CD14-positive monocyte (primary cell): ENCODE measurements around the gene CDKAL1. TPM values are rescaled to one million over a fixed set of nuclear protein-coding genes. Genes with fewer than 3 reads are reported as not detected.

Experiments
- DNase-seq, 3 donors: peaks; one replicate each; pipeline ENCODE4 v3.0.0-alpha.2; 2011 to 2022
- H2AFZ ChIP-seq: 2 replicates; pipeline ENCODE4 v1.6.0; 2012; ENCODE audit warnings: mild to moderate bottlenecking, low read depth, low read length, inconsistent platforms; ENCODE audit not compliant: insufficient read depth, poor library complexity, severe bottlenecking
- H3K27ac ChIP-seq, 2 donors: 1 replicate in 1 of 2; 2 replicates in 1 of 2; pipeline ENCODE4 v1.5.1; 2012 to 2013; ENCODE audit warnings: low read length in 2 of 2, control low read depth in 1 of 2, inconsistent platforms in 1 of 2, low read depth in 1 of 2, mild to moderate bottlenecking in 1 of 2
- H3K27me3 ChIP-seq, 2 donors: one replicate each; pipeline versions ENCODE4 v1.6.0 to v1.6.1; 2011 to 2013; ENCODE audit warnings: low read length in 2 of 2; ENCODE audit not compliant: control insufficient read depth in 2 of 2, insufficient read depth in 2 of 2
- H3K36me3 ChIP-seq, 2 donors: replicated peaks in 1 of 2; 1 replicate in 1 of 2; 2 replicates in 1 of 2; pipeline versions ENCODE4 v1.5.1 to v1.6.1; 2012 to 2013; ENCODE audit warnings: low read length in 2 of 2, control low read depth in 1 of 2, inconsistent platforms in 1 of 2, mild to moderate bottlenecking in 1 of 2; ENCODE audit not compliant: insufficient read depth in 2 of 2, control insufficient read depth in 1 of 2
- H3K4me1 ChIP-seq, 2 donors: 1 replicate in 1 of 2; 2 replicates in 1 of 2; pipeline versions ENCODE4 v1.5.1 to v1.6.1; 2012 to 2013; ENCODE audit warnings: low read length in 2 of 2, control low read depth in 1 of 2, inconsistent platforms in 1 of 2, mild to moderate bottlenecking in 1 of 2, moderate library complexity in 1 of 2; ENCODE audit not compliant: insufficient read depth in 2 of 2, control insufficient read depth in 1 of 2
- H3K4me2 ChIP-seq: replicated peaks from 2 replicates; pipeline ENCODE3; 2012; ENCODE audit warnings: low read length, moderate library complexity, mild to moderate bottlenecking; ENCODE audit not compliant: poor library complexity, severe bottlenecking; ENCODE audit errors: extremely low read depth
- H3K4me3 ChIP-seq, 3 experiments: fragments of 200-600 bp in 1 of 3; sonication (generic) in 1 of 3; replicated peaks in 1 of 3; 1 replicate in 2 of 3; 2 replicates in 1 of 3; pipeline ENCODE4 v1.5.1; 2011 to 2013; ENCODE audit warnings: low read length in 3 of 3, mild to moderate bottlenecking in 3 of 3, control low read depth in 2 of 3, low read depth in 2 of 3, inconsistent platforms in 1 of 3, moderate library complexity in 1 of 3
- H3K79me2 ChIP-seq: 2 replicates; pipeline ENCODE4 v1.6.0; 2012; ENCODE audit warnings: mild to moderate bottlenecking, control low read depth, inconsistent platforms, low read length, moderate library complexity; ENCODE audit not compliant: insufficient read depth
- H3K9ac ChIP-seq: 2 replicates; pipeline ENCODE4 v1.6.0; 2017; ENCODE audit warnings: low read length, mild to moderate bottlenecking; ENCODE audit not compliant: insufficient read depth, poor library complexity, severe bottlenecking
- H3K9me3 ChIP-seq, 2 donors: replicated peaks in 1 of 2; 1 replicate in 1 of 2; 2 replicates in 1 of 2; pipeline versions ENCODE4 v1.5.1 to v1.6.1; 2012 to 2013; ENCODE audit warnings: low read length in 2 of 2, control low read depth in 1 of 2; ENCODE audit not compliant: control insufficient read depth in 1 of 2, insufficient read depth in 1 of 2
- H4K20me1 ChIP-seq: 2 replicates; pipeline ENCODE4 v1.6.0; 2012; ENCODE audit warnings: mild to moderate bottlenecking, low read length, control low read depth, moderate library complexity; ENCODE audit not compliant: insufficient read depth
- H3K27ac Mint-ChIP-seq, 7 donors: one replicate each; pipeline ENCODE4 v1.8.0; 2020; ENCODE audit warnings: mild to moderate bottlenecking in 7 of 7, mixed read lengths in 7 of 7, moderate library complexity in 6 of 7, inconsistent platforms in 2 of 7
- H3K27me3 Mint-ChIP-seq, 3 donors: one replicate each; pipeline ENCODE4 v1.8.0; 2021 to 2022; ENCODE audit warnings: low read depth in 3 of 3, mild to moderate bottlenecking in 3 of 3, mixed read lengths in 3 of 3, moderate library complexity in 3 of 3, inconsistent platforms in 1 of 3
- H3K36me3 Mint-ChIP-seq, 2 donors: one replicate each; pipeline ENCODE4 v1.8.0; 2020; ENCODE audit warnings: mixed read lengths in 2 of 2, inconsistent platforms in 1 of 2, mild to moderate bottlenecking in 1 of 2
- H3K4me1 Mint-ChIP-seq: one replicate; pipeline ENCODE4 v1.8.0; 2020; ENCODE audit warnings: mild to moderate bottlenecking, mixed read lengths
- H3K4me3 Mint-ChIP-seq, 2 donors: one replicate each; pipeline ENCODE4 v1.8.0; 2020; ENCODE audit warnings: mild to moderate bottlenecking in 2 of 2, mixed read lengths in 2 of 2, moderate library complexity in 1 of 2
- H3K9me3 Mint-ChIP-seq, 7 donors: one replicate each; pipeline ENCODE4 v1.8.0; 2020 to 2022; ENCODE audit warnings: mixed read lengths in 7 of 7, mild to moderate bottlenecking in 6 of 7, moderate library complexity in 6 of 7, inconsistent platforms in 2 of 7
- CTCF ChIP-seq: fragments of 200-600 bp; IDR thresholded peaks from one replicate; pipeline ENCODE4 v1.8.0; 2022; ENCODE audit warnings: antibody characterized with exemption, mild to moderate bottlenecking
- WGBS: methylation state at CpG from one replicate; pipeline ENCODE4 v1.1.5; 2013; ENCODE audit warnings: missing lambda C conversion rate; ENCODE audit not compliant: insufficient coverage; 5-methylcytosine and 5-hydroxymethylcytosine counted together
- intact Hi-C, 2 donors: fragments of 100-400 bp; cut with micrococcal nuclease; formaldehyde crosslinking; loops; one replicate each; pipeline versions ENCODE4 v1.15.0 to v1.15.1; 2023
- polyA plus RNA-seq, 3 donors: library from polyadenylated mRNA; depleted of rRNA in 1 of 3; unstranded in 2 of 3; stranded (reverse) in 1 of 3; fragments of 300-500 nt in 2 of 3; fragments of >200 nt in 1 of 3; fragmentation: Illumina TruSeq in 2 of 3; gene quantifications; 1 replicate in 2 of 3; 2 replicates in 1 of 3; pipeline ENCODE4 v1.2.3, GENCODE V29; 2012 to 2021

Gene CDKAL1
- polyA plus RNA-seq, 3 donors, result 3.2 to 12.4 (median 8.3) TPM

- intact Hi-C loops, result no loop called here
- Histone ChIP-seq H3K4me3 (no peak overlapping the region), H3K79me2 (no peaks in the 10 kb centered on the region), H3K9me3 (peaks cover 0 to 5% of the 10 kb centered on the region in 2 donors), H3K9ac (no peak overlapping the region), H2AFZ (no peak overlapping the region), H3K27me3 (no peaks in the 10 kb centered on the region), H3K4me1 (peaks cover 0 to 6% of the 10 kb centered on the region in 2 donors), H4K20me1 (no peaks in the 10 kb centered on the region), H3K27ac (no peak overlapping the region), H3K4me2 (no peak overlapping the region), H3K36me3 (no peaks in the 10 kb centered on the region)
- H3K27ac Mint-ChIP-seq, result no peak overlapping the region
- peaks cover 0 to 12% (median 4%) of the 10 kb centered on the region in 7 donors for H3K9me3 Mint-ChIP-seq
- peaks cover 13% of the 10 kb centered on the region for H3K4me1 Mint-ChIP-seq
- H3K36me3 Mint-ChIP-seq, result no peaks in the 10 kb centered on the region
- H3K4me3 Mint-ChIP-seq, result no peak overlapping the region
- WGBS, result no CpG with 5 or more reads among the region's 2 CpGs
- no peak for DNase-seq
- TF ChIP-seq CTCF, result no peak
- H3K27me3 Mint-ChIP-seq, result peaks cover 0 to 2% (median 0%) of the 10 kb centered on the region in 3 donors
Measured at GRCh38 chr6:20918868-20919267, 384.6 kb downstream of the CDKAL1 start.

- no peaks in the 10 kb centered on the region for H3K36me3 ChIP-seq
- intact Hi-C loops, result no loop called here
- TF ChIP-seq CTCF, result no peak
- H3K27me3 Mint-ChIP-seq, result peaks cover 0 to 2% (median 0%) of the 10 kb centered on the region in 3 donors
- H3K9me3 ChIP-seq, result peaks cover 0 to 2% of the 10 kb centered on the region in 2 donors
- DNase-seq, result no peak
- no peak overlapping the region for H3K27ac Mint-ChIP-seq
- peaks cover 0 to 6% of the 10 kb centered on the region in 2 donors for H3K4me1 ChIP-seq
- no peak overlapping the region for H3K27ac ChIP-seq
- WGBS, result 100% methylated on average over 1 of the region's 4 CpGs
- H3K9ac ChIP-seq, result no peak overlapping the region
- no peaks in the 10 kb centered on the region for H3K27me3 ChIP-seq
- H2AFZ ChIP-seq, result no peak overlapping the region
- no peaks in the 10 kb centered on the region for H4K20me1 ChIP-seq
- no peaks in the 10 kb centered on the region for H3K36me3 Mint-ChIP-seq
- no peaks in the 10 kb centered on the region for H3K79me2 ChIP-seq
- H3K4me2 ChIP-seq, result no peak overlapping the region
- no peak overlapping the region for H3K4me3 Mint-ChIP-seq
- H3K4me3 ChIP-seq, result no peak overlapping the region
- peaks cover 0 to 7% (median 0%) of the 10 kb centered on the region in 7 donors for H3K9me3 Mint-ChIP-seq
- H3K4me1 Mint-ChIP-seq, result peaks cover 13% of the 10 kb centered on the region
Measured at GRCh38 chr6:20919677-20920385, 385.6 kb downstream of the CDKAL1 start.
